GM12865 (cell line): ENCODE results near the gene HS3ST1.

Experiments
- DNase-seq: peaks from one replicate; pipeline ENCODE4 v3.0.0; 2010; ENCODE audit warnings: low read depth
- H3K4me3 ChIP-seq: 2 replicates; pipeline ENCODE4 v1.5.1; 2011; ENCODE audit warnings: mild to moderate bottlenecking, low read depth, low read length, control low read depth
- TF ChIP-seq, protein P1 (sequence below): IDR thresholded peaks from 2 replicates; pipeline ENCODE4 v1.5.1; 2011; ENCODE audit warnings: low read length, control low read depth, low read depth, inconsistent platforms; ENCODE audit not compliant: insufficient read depth; ENCODE audit errors: missing control alignments

Gene HS3ST1

GRCh38 chr4:11438647-11439046 lies 10.0 kb upstream of the HS3ST1 start:
- H3K4me3 ChIP-seq, result no peak overlapping the region
- TF ChIP-seq, protein P1, sequence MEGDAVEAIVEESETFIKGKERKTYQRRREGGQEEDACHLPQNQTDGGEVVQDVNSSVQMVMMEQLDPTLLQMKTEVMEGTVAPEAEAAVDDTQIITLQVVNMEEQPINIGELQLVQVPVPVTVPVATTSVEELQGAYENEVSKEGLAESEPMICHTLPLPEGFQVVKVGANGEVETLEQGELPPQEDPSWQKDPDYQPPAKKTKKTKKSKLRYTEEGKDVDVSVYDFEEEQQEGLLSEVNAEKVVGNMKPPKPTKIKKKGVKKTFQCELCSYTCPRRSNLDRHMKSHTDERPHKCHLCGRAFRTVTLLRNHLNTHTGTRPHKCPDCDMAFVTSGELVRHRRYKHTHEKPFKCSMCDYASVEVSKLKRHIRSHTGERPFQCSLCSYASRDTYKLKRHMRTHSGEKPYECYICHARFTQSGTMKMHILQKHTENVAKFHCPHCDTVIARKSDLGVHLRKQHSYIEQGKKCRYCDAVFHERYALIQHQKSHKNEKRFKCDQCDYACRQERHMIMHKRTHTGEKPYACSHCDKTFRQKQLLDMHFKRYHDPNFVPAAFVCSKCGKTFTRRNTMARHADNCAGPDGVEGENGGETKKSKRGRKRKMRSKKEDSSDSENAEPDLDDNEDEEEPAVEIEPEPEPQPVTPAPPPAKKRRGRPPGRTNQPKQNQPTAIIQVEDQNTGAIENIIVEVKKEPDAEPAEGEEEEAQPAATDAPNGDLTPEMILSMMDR, result no peak
- no peak for DNase-seq

DNA sequence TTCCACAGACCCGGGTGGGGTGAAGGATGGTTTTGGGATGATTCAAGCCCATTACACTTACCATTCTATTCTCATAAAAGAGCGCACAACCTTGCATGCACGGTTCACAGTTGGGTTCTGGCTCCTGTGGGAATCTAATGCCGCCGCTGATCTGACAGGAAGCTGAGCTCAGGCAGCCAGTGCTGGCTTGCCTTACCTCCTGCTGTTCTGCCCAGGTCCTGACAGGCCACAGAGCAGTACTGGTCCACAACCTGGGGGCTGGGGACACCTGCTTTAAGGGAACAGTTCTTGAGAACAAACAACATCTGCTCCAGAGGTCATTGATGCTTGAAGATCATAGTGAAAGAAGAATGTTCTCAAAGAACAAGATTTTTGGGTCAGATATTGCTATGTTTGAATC lies 8.0 kb upstream of the HS3ST1 start:
- no peak overlapping the region for H3K4me3 ChIP-seq
- TF ChIP-seq, protein P1, result no peak
- peak; percentile 51 for DNase-seq

- no peak overlapping the region for H3K4me3 ChIP-seq
- TF ChIP-seq, protein P1, result no peak
- peak; percentile 35 for DNase-seq
Measured at GRCh38 chr4:11436084-11436483, 7.4 kb upstream of the HS3ST1 start.

- TF ChIP-seq, protein P1, result no peak
- H3K4me3 ChIP-seq, result no peak overlapping the region
- no peak for DNase-seq
Measured at GRCh38 chr4:11435557-11435956, 6.9 kb upstream of the HS3ST1 start.

DNA sequence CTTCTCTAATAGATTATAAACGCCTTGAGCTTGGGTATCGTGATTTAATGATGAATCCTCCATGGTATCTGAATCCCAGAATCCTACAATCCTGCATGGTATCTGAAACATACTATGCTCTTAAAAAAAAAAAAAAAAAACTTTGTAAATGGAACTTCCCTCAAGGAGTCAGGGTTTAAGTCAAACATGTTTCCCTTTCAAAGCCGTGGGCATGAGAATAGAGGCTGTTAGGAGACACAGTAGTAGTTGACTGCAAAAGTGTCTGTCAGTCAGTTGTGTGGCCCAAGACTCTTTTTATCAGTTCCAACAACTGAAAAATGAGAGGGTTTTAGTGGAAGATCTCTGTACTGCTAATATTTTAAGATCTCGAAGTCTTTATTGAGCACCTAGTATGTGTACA lies 2.4 kb upstream of the HS3ST1 start:
- TF ChIP-seq, protein P1, result no peak
- DNase-seq, result no peak
- no peak overlapping the region for H3K4me3 ChIP-seq

GRCh38 chr4:11430536-11430935 lies 1.8 kb upstream of the HS3ST1 start:
- no peak overlapping the region for H3K4me3 ChIP-seq
- no peak for DNase-seq
- TF ChIP-seq, protein P1, result no peak

GRCh38 chr4:11429699-11430045 lies 978 bp upstream of the HS3ST1 start:
- H3K4me3 ChIP-seq, result peak overlapping the region; percentile 65
- DNase-seq, result no peak
- TF ChIP-seq, protein P1, result no peak
